Keratinocyte (primary cell): ENCODE measurements around the gene GALNT2. TPM values are rescaled to one million over a fixed set of nuclear protein-coding genes. Genes with fewer than 3 reads are reported as not detected.

ENCODE experiments used
- DNase-seq: peaks from one replicate; pipeline ENCODE4 v3.0.0-alpha.2; 2011; ENCODE audit warnings: low read depth, missing footprints, low spot score
- FAIRE-seq: peaks from 2 replicates; lab custom pipeline; 2011; peaks lifted over from hg19 to GRCh38; lab: Jason Lieb, UNC
- H2AFZ ChIP-seq: 2 replicates; pipeline ENCODE4 v1.6.0; 2012; ENCODE audit warnings: low read length, control low read depth, inconsistent platforms; ENCODE audit not compliant: control insufficient read depth
- H3K27ac ChIP-seq: 2 replicates; pipeline ENCODE4 v1.5.1; 2011; ENCODE audit warnings: low read length; ENCODE audit not compliant: control insufficient read depth, insufficient read depth
- H3K27me3 ChIP-seq: 3 replicates; pipeline ENCODE4 v1.6.0; 2011; ENCODE audit warnings: low read length; ENCODE audit not compliant: control insufficient read depth, insufficient read depth; ENCODE audit errors: extremely low read depth
- H3K36me3 ChIP-seq, 2 experiments: 2 replicates in 1 of 2; 3 replicates in 1 of 2; pipeline ENCODE4 v1.5.1; 2011; ENCODE audit warnings: low read length in 2 of 2, mild to moderate bottlenecking in 1 of 2; ENCODE audit not compliant: control insufficient read depth in 2 of 2, insufficient read depth in 2 of 2; ENCODE audit errors: extremely low read depth in 1 of 2
- H3K4me1 ChIP-seq: 3 replicates; pipeline ENCODE4 v1.5.1; 2011; ENCODE audit warnings: low read length; ENCODE audit not compliant: control insufficient read depth, insufficient read depth; ENCODE audit errors: extremely low read depth
- H3K4me2 ChIP-seq: 3 replicates; pipeline ENCODE4 v1.6.0; 2011; ENCODE audit warnings: low read depth, low read length; ENCODE audit not compliant: control insufficient read depth, insufficient read depth; ENCODE audit errors: extremely low read depth
- H3K4me3 ChIP-seq, 3 experiments: fragments of 200-600 bp in 1 of 3; sonication (generic) in 1 of 3; 2 replicates in 2 of 3; 3 replicates in 1 of 3; pipeline ENCODE4 v1.5.1; 2011 to 2016; ENCODE audit warnings: low read length in 3 of 3, mild to moderate bottlenecking in 3 of 3, control low read depth in 2 of 3, inconsistent platforms in 1 of 3, low read depth in 1 of 3, mixed read lengths in 1 of 3, mixed run types in 1 of 3, moderate library complexity in 1 of 3; ENCODE audit not compliant: control insufficient read depth in 2 of 3, insufficient read depth in 2 of 3; ENCODE audit errors: extremely low read depth in 1 of 3
- H3K79me2 ChIP-seq: 2 replicates; pipeline ENCODE4 v1.6.0; 2012; ENCODE audit warnings: low read length; ENCODE audit not compliant: control insufficient read depth, insufficient read depth
- H3K9ac ChIP-seq: 3 replicates; pipeline ENCODE4 v1.6.0; 2011; ENCODE audit warnings: low read length; ENCODE audit not compliant: control insufficient read depth, insufficient read depth; ENCODE audit errors: extremely low read depth
- H3K9me1 ChIP-seq: 3 replicates; pipeline ENCODE4 v1.6.0; 2011; ENCODE audit warnings: low read length; ENCODE audit not compliant: control insufficient read depth, insufficient read depth; ENCODE audit errors: extremely low read depth
- H3K9me3 ChIP-seq: 2 replicates; pipeline ENCODE4 v1.5.1; 2012; ENCODE audit warnings: low read depth, low read length; ENCODE audit not compliant: control insufficient read depth
- H4K20me1 ChIP-seq: 3 replicates; pipeline ENCODE4 v1.6.0; 2011; ENCODE audit warnings: low read length; ENCODE audit not compliant: control insufficient read depth, insufficient read depth; ENCODE audit errors: extremely low read depth
- EZH2 ChIP-seq: IDR thresholded peaks from one replicate; pipeline ENCODE4 v1.6.1; 2012; ENCODE audit warnings: inconsistent platforms, mild to moderate bottlenecking, low read length, moderate library complexity
- dilution Hi-C: fragments of 300-500 bp; cut with MboI; formaldehyde crosslinking; loops from one replicate; pipeline ENCODE4 v1.7.0; 2020; ENCODE audit warnings: low sequenced_read_pairs; ENCODE audit not compliant: extremely low pct_ligation_motif_present
- polyA plus RNA-seq, 5 experiments: library from polyadenylated mRNA; depleted of rRNA in 3 of 5; stranded (reverse) in 3 of 5; stranded (forward) in 1 of 5; unstranded in 1 of 5; fragments of >200 nt; gene quantifications; 1 replicate in 1 of 5; 2 replicates in 3 of 5; 3 replicates in 1 of 5; pipeline versions ENCODE4 v1.2.1 to v1.2.3, GENCODE V29; 2011 to 2012; ENCODE audit warnings: missing spikeins in 2 of 5, low read depth in 1 of 5, low replicate concordance in 1 of 5
- TF ChIP-seq, protein P1 (sequence below), 3 experiments: IDR thresholded peaks in 1 of 3; conservative IDR thresholded peaks in 1 of 3; optimal IDR thresholded peaks in 1 of 3; 2 replicates in 2 of 3; 3 replicates in 1 of 3; pipeline versions ENCODE3 to v1.5.1; 2011; ENCODE audit warnings: low read length in 3 of 3, mild to moderate bottlenecking in 3 of 3, moderate library complexity in 2 of 3, control low read depth in 1 of 3, inconsistent platforms in 1 of 3; ENCODE audit not compliant: insufficient read depth in 2 of 3; ENCODE audit errors: extremely low read depth in 1 of 3

The GALNT2 gene
- polyA plus RNA-seq, 1 donor (not counting 4 experiments of a cell fraction or from before 2014, with no cell fraction given) = 61.7 TPM

DNA sequence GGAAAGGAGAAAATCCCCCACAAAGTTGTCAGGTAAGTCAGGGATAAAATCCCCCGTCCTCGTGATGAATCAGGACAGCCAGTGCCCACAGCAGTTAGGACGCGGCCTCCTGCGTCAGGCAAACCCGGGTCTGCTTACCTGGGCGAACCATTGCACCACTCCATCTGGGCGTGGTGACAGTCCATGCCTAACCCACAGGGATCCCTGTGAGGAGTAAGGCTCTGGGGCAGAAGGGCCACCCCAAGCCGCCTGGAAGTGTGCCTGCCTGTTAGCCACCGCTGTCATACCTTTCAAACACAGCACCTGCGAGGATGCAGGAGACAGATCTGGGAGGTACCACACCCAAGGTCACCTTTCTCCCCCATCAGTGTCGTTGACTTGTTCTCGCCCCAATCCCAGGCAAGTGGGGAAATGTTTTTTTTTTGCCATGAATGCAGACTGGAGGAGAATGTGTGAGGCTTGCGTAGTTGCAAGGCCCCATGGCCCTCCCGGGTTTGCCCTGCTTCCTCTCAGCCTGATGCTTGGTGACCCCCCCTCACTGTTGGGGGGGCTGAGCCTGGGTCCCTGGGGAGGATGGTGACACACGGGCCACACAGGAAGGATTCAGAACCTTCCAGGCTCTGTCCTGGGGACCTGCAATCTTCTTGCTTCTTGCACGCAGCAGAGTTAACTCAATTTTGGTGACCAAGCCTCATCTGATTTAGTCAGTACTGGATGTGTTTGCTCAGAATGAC is 252.1 kb downstream of the GALNT2 start:
- Histone ChIP-seq H3K9me1 (no peaks in the 10 kb centered on the region), H2AFZ (no peak overlapping the region), H3K27me3 (peaks cover 20% of the 10 kb centered on the region), H3K79me2 (no peaks in the 10 kb centered on the region), H3K4me1 (peaks cover 3% of the 10 kb centered on the region), H3K27ac (no peak overlapping the region), H4K20me1 (no peaks in the 10 kb centered on the region), H3K36me3 (no peaks in the 10 kb centered on the region), H3K4me2 (no peak overlapping the region), H3K4me3 (no peak overlapping the region), H3K9me3 (no peaks in the 10 kb centered on the region), H3K9ac (no peak overlapping the region)
- dilution Hi-C loops = no loop called here
- TF ChIP-seq EZH2 = no peak
- TF ChIP-seq, protein P1, sequence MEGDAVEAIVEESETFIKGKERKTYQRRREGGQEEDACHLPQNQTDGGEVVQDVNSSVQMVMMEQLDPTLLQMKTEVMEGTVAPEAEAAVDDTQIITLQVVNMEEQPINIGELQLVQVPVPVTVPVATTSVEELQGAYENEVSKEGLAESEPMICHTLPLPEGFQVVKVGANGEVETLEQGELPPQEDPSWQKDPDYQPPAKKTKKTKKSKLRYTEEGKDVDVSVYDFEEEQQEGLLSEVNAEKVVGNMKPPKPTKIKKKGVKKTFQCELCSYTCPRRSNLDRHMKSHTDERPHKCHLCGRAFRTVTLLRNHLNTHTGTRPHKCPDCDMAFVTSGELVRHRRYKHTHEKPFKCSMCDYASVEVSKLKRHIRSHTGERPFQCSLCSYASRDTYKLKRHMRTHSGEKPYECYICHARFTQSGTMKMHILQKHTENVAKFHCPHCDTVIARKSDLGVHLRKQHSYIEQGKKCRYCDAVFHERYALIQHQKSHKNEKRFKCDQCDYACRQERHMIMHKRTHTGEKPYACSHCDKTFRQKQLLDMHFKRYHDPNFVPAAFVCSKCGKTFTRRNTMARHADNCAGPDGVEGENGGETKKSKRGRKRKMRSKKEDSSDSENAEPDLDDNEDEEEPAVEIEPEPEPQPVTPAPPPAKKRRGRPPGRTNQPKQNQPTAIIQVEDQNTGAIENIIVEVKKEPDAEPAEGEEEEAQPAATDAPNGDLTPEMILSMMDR (optimal IDR thresholded peaks at IDR 0.05 in 1 of 3, IDR thresholded peaks at IDR 0.05 in 1 of 3, conservative IDR thresholded peaks at IDR 0.05 in 1 of 3; ENCODE audit: extremely low read depth in 1 of 3, insufficient read depth in 2 of 3, low read length in 3 of 3) = no peak
- DNase-seq = no peak
- no peak for FAIRE-seq

DNA sequence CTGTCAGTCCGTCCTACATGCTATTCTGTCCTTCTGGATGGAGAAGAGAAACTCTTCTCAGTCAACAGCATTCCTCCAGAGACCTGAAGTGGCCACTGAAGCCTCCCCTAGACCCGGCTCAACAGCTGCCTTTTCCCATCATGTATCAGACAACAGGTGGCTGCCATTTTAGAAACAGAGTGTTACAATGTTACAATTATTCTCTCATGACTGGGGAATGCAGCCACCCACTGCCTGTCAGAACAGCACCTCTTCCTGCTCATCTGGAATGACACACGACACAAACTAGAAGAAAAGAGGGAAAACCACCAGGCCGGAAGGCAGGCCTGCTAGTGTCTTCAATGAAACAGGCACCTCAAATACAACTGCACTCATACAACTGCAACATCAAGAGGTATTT is 253.8 kb downstream of the GALNT2 start:
- Histone ChIP-seq H3K9ac (no peak overlapping the region), H3K9me1 (no peaks in the 10 kb centered on the region), H3K4me1 (peaks cover 3% of the 10 kb centered on the region), H3K9me3 (no peaks in the 10 kb centered on the region), H2AFZ (no peak overlapping the region), H3K27me3 (peaks cover 20% of the 10 kb centered on the region), H4K20me1 (no peaks in the 10 kb centered on the region), H3K4me3 (no peak overlapping the region), H3K36me3 (no peaks in the 10 kb centered on the region), H3K27ac (no peak overlapping the region), H3K79me2 (no peaks in the 10 kb centered on the region), H3K4me2 (no peak overlapping the region)
- dilution Hi-C loops = no loop called here
- TF ChIP-seq EZH2 = no peak
- TF ChIP-seq, protein P1 (optimal IDR thresholded peaks at IDR 0.05 in 1 of 3, IDR thresholded peaks at IDR 0.05 in 1 of 3, conservative IDR thresholded peaks at IDR 0.05 in 1 of 3; ENCODE audit: extremely low read depth in 1 of 3, insufficient read depth in 2 of 3, low read length in 3 of 3) = no peak
- DNase-seq (no peak), FAIRE-seq (no peak)
